Measurements from ENCODE around the gene RAX2.

GRCh38 chr19:3785451-3785937 lies 13.5 kb upstream of the RAX2 start:
- no peak for TF ChIP-seq CTCF (conservative IDR thresholded peaks at IDR 0.05)
- no peak for TF ChIP-seq ZFX (IDR thresholded peaks at IDR 0.05)
